Astrocyte of the spinal cord (primary cell): ENCODE results near the gene CDH5.
"Not testable (repeated sequence)": the region's sequence is repeated elsewhere in the genome, so short reads cannot be mapped to it uniquely, and the experiment has no call there.

ENCODE experiments used
- DNase-seq: peaks from one replicate; pipeline ENCODE4 v3.0.0; 2011; ENCODE audit warnings: low read depth, low spot score
- H3K4me3 ChIP-seq: 2 replicates; pipeline ENCODE4 v1.5.1; 2011; ENCODE audit warnings: low read depth, mild to moderate bottlenecking, low read length, moderate library complexity
- CTCF ChIP-seq: IDR thresholded peaks from 2 replicates; pipeline ENCODE4 v1.5.1; 2012; ENCODE audit warnings: low read depth, mild to moderate bottlenecking, low read length, inconsistent platforms
- in situ Hi-C: cut with HindIII; loops from 2 replicates; pipeline ENCODE4 v1.10.0; 2017; ENCODE audit warnings: low sequenced_read_pairs

Gene CDH5

DNA sequence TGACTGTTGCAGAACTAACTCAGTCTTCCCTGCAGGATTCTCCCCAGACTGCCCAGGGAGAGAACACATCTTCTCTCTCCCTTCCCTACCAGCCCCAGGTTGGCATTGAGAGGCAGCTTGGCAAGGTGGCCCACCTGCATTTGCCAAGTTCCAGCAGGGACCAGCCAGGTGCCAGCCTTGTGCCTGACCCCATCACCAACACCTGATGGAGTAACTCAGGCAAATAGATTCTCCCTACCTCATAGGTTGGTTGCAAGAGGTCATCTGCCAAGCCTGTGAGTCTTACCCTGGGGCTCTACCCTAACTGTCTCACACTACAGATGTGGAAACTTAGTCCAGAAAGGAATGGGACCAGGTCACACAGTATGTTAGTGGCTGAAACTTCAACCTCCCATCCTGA lies 81.0 kb downstream of the CDH5 start:
- in situ Hi-C loops, result no loop called here
- no peak for DNase-seq
- H3K4me3 ChIP-seq, result no peak overlapping the region
- no peak for TF ChIP-seq CTCF

GRCh38 chr16:66451548-66451947 lies 85.1 kb downstream of the CDH5 start:
- no peak for TF ChIP-seq CTCF
- in situ Hi-C loops, result no loop called here

GRCh38 chr16:66453230-66453629 lies 86.7 kb downstream of the CDH5 start:
- DNase-seq, H3K4me3 ChIP-seq, in situ Hi-C loops: not testable (repeated sequence)

More at GRCh38 chr16:66451548-66451947, 85.1 kb downstream of the CDH5 start:
- H3K4me3 ChIP-seq, result no peak overlapping the region
- no peak for DNase-seq
